Vagina (tissue), 2 donors: ENCODE data around the gene AK4.

Experiments used
- CTCF ChIP-seq, 3 experiments: fragments of 450-650 bp in 2 of 3; fragments of 200-600 bp in 1 of 3; sonication (generic) in 1 of 3; IDR thresholded peaks; one replicate each; pipeline ENCODE4 v1.5.1; 2017 to 2019; ENCODE audit warnings: antibody characterized with exemption in 3 of 3, mild to moderate bottlenecking in 2 of 3, moderate library complexity in 2 of 3
- POLR2A ChIP-seq, 2 donors: fragments of 450-650 bp; IDR thresholded peaks; one replicate each; pipeline ENCODE4 v1.6.1; 2017; ENCODE audit warnings: antibody characterized with exemption in 2 of 2, mild to moderate bottlenecking in 2 of 2, moderate library complexity in 2 of 2
- POLR2AphosphoS5 ChIP-seq, 2 donors: sonication (generic); formaldehyde crosslinking; IDR thresholded peaks; one replicate each; pipeline ENCODE4 v1.9.0; 2017; ENCODE audit warnings: antibody characterized with exemption in 2 of 2, mild to moderate bottlenecking in 2 of 2, low read depth in 1 of 2; ENCODE audit not compliant: insufficient read depth in 1 of 2

GRCh38 chr1:65224681-65225091, 76.7 kb downstream of the AK4 start:
- TF ChIP-seq POLR2AphosphoS5 (IDR thresholded peaks at IDR 0.05; ENCODE audit: insufficient read depth in 1 of 2, low read depth in 1 of 2) (no peak), POLR2A (IDR thresholded peaks at IDR 0.05) (no peak), CTCF (IDR thresholded peaks at IDR 0.05) (no peak)
